ENCODE data around the gene CDNF. TPM values are rescaled to one million over a fixed set of nuclear protein-coding genes. Genes with fewer than 3 reads are reported as not detected.
A peak's percentile ranks its signal among the peaks of the same experiment; 100 is the strongest.

The CDNF gene
- total RNA-seq, 1 donor from 2014 or later, result 1.3 TPM

- Histone ChIP-seq H3K27me3 (ENCODE audit: low read depth) (no peaks in the 10 kb centered on the region), H3K9me3 (no peaks in the 10 kb centered on the region), H3K36me3 (peaks cover 69% of the 10 kb centered on the region), H3K27ac (no peak overlapping the region), H3K4me3 (no peak overlapping the region), H3K4me1 (no peaks in the 10 kb centered on the region)
- DNase-seq (no peak), ATAC-seq (no peak)
- no peak for TF ChIP-seq CTCF (IDR thresholded peaks at IDR 0.05)
- intact Hi-C loops (cut with DNase I), result no loop called here
These were observed 14.4 kb upstream of the CDNF start for GRCh38 chr10:14852236-14852635.

DNA sequence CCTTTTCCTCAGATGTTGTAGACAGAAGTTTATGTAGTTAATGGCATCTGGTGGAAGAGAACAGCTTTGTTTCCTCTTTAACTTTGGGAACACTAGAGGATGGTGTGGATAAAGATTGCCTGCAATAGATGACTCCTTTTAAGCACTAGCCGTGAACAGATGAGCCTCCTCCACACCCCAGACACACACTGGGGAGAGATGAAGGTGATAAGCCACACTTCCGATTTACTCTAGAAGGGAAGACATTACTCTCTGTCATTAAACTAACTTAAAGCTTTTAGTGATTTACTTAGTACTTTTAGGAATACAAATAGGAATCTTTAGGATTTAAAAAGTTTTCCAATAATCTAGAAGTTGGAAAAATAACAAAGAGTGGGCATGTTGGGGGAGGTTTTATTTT lies 7.1 kb upstream of the CDNF start:
- intact Hi-C loops (cut with DNase I), result no loop called here
- Histone ChIP-seq H3K27ac (no peak overlapping the region), H3K4me3 (no peak overlapping the region), H3K36me3 (peaks cover 69% of the 10 kb centered on the region), H3K9me3 (no peaks in the 10 kb centered on the region), H3K4me1 (peaks cover under 1% of the 10 kb centered on the region), H3K27me3 (ENCODE audit: low read depth) (no peaks in the 10 kb centered on the region)
- ATAC-seq (no peak), DNase-seq (no peak)
- TF ChIP-seq CTCF (IDR thresholded peaks at IDR 0.05), result no peak

GRCh38 chr10:14843327-14843988 lies 5.6 kb upstream of the CDNF start:
- intact Hi-C loops (cut with DNase I), result no loop called here
- H3K36me3 ChIP-seq, result peaks cover 55% of the 10 kb centered on the region
- H3K27me3 ChIP-seq (ENCODE audit: low read depth), result no peaks in the 10 kb centered on the region
- no peak overlapping the region for H3K4me3 ChIP-seq
- no peaks in the 10 kb centered on the region for H3K9me3 ChIP-seq
- DNase-seq (no peak), ATAC-seq (no peak)
- no peak for TF ChIP-seq CTCF (IDR thresholded peaks at IDR 0.05)
- no peak overlapping the region for H3K27ac ChIP-seq
- peaks cover 10% of the 10 kb centered on the region for H3K4me1 ChIP-seq

DNA sequence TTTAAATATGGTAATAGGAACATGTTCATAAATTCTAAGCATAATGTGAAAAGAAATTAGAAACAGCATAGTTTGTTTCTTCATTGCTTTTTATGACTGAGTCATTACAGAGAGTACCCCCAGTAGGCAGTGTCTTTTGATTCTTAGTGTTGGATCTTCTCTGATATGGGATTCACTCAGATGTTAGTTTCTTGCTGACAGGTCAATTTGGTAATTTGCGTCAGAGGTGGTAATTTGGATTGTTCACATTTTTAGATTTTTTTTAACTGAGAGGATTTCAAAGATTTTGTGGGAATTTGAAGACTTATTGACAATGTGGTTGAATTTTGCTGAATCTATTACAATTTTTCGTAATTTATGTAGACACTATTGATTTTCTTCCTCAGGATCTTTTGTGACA lies 2.3 kb upstream of the CDNF start:
- Histone ChIP-seq H3K4me3 (no peak overlapping the region), H3K36me3 (peaks cover 44% of the 10 kb centered on the region), H3K4me1 (peaks cover 18% of the 10 kb centered on the region), H3K9me3 (no peaks in the 10 kb centered on the region), H3K27me3 (ENCODE audit: low read depth) (no peaks in the 10 kb centered on the region), H3K27ac (no peak overlapping the region)
- intact Hi-C loops (cut with DNase I), result no loop called here
- DNase-seq (no peak), ATAC-seq (no peak)
- TF ChIP-seq CTCF (IDR thresholded peaks at IDR 0.05), result no peak

GRCh38 chr10:14839305-14839695 lies 1.5 kb upstream of the CDNF start:
- intact Hi-C loops (cut with DNase I), result no loop called here
- no peak for TF ChIP-seq CTCF (IDR thresholded peaks at IDR 0.05)
- peak overlapping the region; percentile 73 for H3K4me3 ChIP-seq
- peaks cover 18% of the 10 kb centered on the region for H3K4me1 ChIP-seq
- no peaks in the 10 kb centered on the region for H3K27me3 ChIP-seq (ENCODE audit: low read depth)
- H3K9me3 ChIP-seq, result no peaks in the 10 kb centered on the region
- ATAC-seq (no peak), DNase-seq (no peak)
- peaks cover 38% of the 10 kb centered on the region for H3K36me3 ChIP-seq
- peak overlapping the region; percentile 89 for H3K27ac ChIP-seq
